Measurements from ENCODE around the gene LRP8.

The LRP8 gene

DNA sequence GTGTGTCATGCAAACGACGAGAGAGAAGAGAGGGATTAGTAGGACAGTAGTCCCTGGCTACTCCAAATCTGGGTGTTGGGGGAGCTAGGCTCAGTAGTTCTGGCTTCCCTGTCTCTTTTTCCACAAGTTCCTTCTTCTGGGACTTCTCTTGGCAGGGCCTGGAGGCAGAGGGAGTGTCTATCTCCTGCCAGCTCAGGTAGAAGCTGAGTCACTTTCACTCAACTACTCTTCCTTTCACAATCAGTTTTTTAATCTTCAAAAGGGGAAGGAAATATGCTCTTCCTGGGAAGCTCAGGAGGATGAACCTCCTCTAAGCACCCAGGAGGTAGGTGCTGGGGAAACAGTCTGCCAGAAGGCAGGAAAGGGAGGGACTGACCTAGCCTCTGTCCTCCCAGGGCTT lies 54.3 kb downstream of the LRP8 start:
- TF ChIP-seq CTCF (conservative IDR thresholded peaks at IDR 0.05): no peak
- no peak overlapping the region for H3K27ac ChIP-seq

DNA sequence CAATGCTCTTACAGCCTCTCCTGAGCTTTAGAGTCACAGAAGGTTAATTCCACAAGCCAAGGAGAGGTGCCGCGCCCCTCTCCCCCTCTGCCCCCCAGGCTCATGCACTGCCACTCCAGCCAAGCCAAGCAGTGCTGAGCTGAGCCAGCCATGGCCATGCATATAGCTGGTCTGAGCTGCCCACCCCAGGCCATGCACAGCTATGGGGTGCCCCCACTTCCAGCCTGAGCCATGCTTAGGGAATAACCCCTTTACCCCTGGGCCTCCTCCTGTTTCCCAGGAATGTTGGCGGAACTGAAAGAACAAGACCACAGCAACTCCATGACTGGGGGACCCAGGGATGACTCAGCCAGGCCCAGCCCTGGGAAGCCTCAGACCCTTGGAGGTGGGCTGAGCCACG lies 55.5 kb downstream of the LRP8 start:
- no peak overlapping the region for H3K27ac ChIP-seq
- TF ChIP-seq CTCF (conservative IDR thresholded peaks at IDR 0.05): no peak

DNA sequence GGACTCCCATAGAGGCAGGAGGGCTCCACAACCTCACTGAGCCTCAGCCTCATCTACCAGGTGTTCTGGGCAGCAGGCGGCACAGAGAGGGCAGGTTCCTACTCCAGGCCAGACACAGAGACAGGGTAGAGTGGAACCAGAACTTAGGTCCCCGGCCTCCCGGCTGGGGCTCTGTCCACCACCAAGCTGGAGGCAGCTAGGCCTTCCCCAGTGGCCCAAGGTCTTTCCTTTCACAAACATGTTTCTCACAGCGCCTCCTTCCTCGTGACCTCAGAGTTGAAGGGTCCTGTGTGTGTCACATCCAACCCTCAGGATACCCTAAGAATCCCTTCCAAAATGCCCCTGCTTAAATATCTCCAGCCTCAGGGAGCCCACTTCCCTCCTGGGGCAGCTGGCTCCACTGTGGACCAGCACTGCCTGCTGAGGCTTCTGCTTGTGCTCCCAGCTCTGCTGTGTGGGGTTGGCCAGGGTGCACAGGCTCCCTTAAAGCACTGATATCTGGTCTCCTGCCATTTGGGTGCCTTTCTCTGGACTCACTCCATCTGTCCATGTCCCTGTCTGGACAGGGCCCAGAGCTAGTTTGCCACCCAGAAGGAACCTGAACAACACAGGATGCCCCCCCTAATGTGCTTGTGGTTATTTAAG lies 56.3 kb downstream of the LRP8 start:
- TF ChIP-seq CTCF (conservative IDR thresholded peaks at IDR 0.05): no peak
- H3K27ac ChIP-seq: no peak overlapping the region

DNA sequence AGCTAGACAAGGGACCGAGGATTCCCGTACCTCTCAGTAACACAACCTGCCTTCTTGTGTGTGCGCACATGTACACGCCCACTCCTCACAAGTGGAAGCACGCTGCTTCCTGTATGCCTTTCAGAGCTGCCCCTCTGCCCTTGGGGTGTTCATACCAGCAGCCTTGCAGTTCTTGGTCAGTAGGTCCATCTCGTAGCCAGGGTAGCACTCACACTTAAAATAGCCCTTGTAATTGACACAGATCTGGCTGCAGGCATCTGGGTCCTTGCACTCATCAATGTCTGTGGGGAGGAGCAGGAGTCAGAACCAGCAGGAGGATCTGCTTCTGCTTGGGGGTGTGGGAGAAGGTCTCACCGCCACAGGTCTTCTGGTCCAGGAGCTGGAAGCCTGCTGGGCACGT lies 57.0 kb downstream of the LRP8 start:
- H3K27ac ChIP-seq: no peak overlapping the region
- no peak for TF ChIP-seq CTCF (conservative IDR thresholded peaks at IDR 0.05)

- no peak overlapping the region for H3K27ac ChIP-seq
- TF ChIP-seq CTCF (conservative IDR thresholded peaks at IDR 0.05): no peak
Measured at GRCh38 chr1:53270107-53270506, 57.8 kb downstream of the LRP8 start.

DNA sequence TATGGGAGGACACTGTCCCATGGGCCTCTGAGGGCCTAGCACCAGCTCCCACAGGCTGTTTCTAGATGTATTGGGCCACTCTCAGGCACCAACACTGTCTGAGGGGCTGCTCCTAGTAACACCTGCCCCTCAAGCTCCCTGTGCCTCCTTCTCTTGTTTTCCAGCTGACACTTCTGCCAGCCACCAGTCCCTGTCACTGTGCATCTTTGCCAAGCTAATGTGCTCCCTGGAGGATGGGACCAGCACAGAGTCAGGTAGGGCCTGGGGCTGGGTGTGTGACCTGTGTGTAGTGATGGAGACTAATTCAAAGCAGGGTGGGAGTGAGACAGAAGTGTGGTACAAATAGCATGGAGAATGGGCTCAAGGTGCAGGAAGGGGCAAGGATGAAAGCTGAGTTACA lies 60.1 kb downstream of the LRP8 start:
- no peak overlapping the region for H3K27ac ChIP-seq
- no peak for TF ChIP-seq CTCF (conservative IDR thresholded peaks at IDR 0.05)

DNA sequence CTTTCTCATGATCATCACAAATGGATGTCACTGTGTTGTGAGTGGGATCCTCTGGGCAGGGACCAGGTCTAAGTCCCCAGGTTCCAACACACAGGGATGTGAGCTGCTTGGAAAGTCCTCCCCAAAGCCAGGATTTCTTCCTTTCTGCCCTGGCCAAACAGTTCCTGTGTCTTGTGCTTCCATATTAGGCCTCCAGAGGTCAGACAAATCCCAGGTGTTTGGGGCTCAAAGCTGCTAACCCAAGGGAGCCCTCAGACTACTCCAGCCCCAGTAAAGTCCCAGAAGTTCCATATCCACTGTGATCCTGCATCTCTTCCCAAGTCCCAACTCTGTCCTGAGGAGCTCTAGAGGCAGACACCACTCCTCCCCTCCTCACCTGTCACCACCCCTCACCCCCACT lies 61.8 kb downstream of the LRP8 start:
- peak; percentile 55 for TF ChIP-seq CTCF (conservative IDR thresholded peaks at IDR 0.05)
- no peak overlapping the region for H3K27ac ChIP-seq

All from VCaP (cell line).